Activated naive CD4-positive, alpha-beta T cell (primary cell): Measurements from ENCODE around the gene CALR.
A peak's percentile ranks its signal among the peaks of the same experiment; 100 is the strongest.
"Not testable (repeated sequence)": the region's sequence is repeated elsewhere in the genome, so short reads cannot be mapped to it uniquely, and the experiment has no call there.

Experiments
- DNase-seq, 4 experiments: peaks; one replicate each; lab custom pipeline; 2025; lab: John Stamatoyannopoulos, UW

The CALR gene

GRCh38 chr19:12933287-12934072, 4.9 kb upstream of the CALR start, which contains the start of gene FARSA:
FARSA (minus strand) TSS chr19:12933711; CDS start chr19:12933696, 15 bp downstream.
- DNase-seq: peak; percentile 64 to 79 (median 70)

DNA sequence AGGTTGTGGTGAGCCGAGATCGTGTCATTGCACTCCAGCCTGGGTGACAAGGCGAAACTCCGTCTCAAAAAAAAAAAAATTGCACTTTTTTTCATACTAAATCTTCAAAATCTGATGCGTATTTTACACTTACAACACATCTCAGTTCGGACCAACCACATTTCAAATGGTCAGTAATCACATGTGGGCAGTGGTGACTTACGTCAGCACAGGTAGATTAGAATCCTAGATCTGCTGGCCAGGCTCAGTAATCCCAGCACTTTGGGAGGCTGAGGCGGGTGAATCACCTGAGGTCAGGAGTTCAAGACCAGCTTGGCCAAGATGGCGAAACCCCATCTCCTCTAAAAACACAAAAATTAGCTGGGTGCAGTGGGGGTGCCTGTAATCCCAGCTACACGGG, 3.3 kb upstream of the CALR start:
- DNase-seq: no peak

GRCh38 chr19:12936582-12936981, 1.8 kb upstream of the CALR start:
- no peak for DNase-seq

GRCh38 chr19:12937093-12937926, 1.1 kb upstream of the CALR start:
- DNase-seq: no peak

DNA sequence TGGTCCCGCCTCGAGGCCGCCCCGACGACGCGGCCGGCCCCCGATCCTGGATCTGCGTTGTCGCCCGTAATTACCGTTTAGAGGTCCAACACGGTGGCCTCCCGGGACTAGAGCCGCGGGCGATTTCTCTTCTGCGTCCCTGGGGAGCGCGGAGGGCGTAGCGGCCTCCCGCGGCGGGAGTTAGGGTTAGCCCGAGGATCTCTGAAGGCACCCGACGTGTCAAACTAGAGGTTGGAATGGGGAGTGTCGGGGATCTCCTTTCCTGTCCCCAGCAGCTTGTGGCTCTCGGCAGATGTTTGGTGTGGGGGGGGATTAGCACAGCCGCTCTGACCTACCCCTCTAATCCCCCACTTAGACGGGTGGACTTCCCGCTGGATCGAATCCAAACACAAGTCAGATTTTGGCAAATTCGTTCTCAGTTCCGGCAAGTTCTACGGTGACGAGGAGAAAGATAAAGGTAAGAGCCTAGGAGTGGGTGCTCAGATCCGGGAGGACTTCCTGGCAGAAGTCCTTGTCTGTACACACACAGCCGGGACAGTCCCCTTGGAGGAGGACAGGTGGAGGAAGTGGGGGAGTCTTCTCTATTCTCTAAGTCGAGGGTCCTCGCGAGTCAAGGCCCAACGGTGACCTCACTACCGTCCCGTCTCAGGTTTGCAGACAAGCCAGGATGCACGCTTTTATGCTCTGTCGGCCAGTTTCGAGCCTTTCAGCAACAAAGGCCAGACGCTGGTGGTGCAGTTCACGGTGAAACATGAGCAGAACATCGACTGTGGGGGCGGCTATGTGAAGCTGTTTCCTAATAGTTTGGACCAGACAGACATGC, 581 bp downstream of the CALR start:
- DNase-seq: peak in 1 of 4 experiments; percentile 45

DNA sequence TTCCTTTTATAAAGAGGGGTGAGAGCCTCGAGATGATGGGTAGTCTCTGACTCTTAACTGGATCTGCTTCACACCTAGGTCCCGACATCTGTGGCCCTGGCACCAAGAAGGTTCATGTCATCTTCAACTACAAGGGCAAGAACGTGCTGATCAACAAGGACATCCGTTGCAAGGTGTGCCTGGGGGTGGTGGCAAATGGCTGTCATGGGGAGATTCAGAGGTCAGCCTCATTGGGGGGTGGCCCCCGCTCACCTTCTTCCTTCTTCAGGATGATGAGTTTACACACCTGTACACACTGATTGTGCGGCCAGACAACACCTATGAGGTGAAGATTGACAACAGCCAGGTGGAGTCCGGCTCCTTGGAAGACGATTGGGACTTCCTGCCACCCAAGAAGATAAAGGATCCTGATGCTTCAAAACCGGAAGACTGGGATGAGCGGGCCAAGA, 1.6 kb downstream of the CALR start:
- no peak for DNase-seq

DNA sequence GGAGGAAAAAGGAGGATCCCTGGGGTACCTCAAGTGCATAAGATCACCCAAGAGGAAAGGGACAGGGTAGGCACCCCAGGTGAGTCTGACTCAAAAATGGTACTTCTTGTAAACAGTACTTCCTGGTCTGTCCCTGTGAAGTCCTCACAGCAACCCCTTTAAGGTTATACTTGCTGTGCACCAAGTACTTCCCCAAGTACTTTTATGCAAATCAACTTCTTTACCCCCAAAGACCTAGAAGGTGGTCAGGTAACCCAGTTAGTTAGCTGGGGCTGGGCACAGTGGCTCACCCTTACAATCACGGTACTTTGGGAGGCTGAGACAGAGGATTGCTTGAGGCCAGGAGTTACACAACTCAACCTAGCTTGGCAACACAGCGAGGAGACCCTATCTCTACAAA, 2.5 kb downstream of the CALR start:
- DNase-seq: no peak

DNA sequence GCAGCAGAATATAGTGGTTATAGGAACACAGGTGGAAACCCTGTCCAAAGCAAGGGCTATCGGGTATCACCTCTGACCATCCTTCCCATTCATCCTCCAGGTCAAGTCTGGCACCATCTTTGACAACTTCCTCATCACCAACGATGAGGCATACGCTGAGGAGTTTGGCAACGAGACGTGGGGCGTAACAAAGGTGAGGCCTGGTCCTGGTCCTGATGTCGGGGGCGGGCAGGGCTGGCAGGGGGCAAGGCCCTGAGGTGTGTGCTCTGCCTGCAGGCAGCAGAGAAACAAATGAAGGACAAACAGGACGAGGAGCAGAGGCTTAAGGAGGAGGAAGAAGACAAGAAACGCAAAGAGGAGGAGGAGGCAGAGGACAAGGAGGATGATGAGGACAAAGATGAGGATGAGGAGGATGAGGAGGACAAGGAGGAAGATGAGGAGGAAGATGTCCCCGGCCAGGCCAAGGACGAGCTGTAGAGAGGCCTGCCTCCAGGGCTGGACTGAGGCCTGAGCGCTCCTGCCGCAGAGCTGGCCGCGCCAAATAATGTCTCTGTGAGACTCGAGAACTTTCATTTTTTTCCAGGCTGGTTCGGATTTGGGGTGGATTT, 5.1 kb downstream of the CALR start:
- DNase-seq: no peak

- DNase-seq: no peak
Observed at GRCh38 chr19:12944104-12944674, 5.8 kb downstream of the CALR start.

- DNase-seq: peak; percentile 94 to 97 (median 96)
Observed at GRCh38 chr19:12945479-12946091, 7.2 kb downstream of the CALR start, which contains the start of gene RAD23A. RAD23A (plus strand) TSS chr19:12945862; CDS start chr19:12945949, 87 bp downstream.

- peak in 3 of 4 experiments; percentile 42 to 56 (median 50) for DNase-seq
Observed at GRCh38 chr19:12946092-12946721, 7.8 kb downstream of the CALR start.

- DNase-seq: no peak
Observed at GRCh38 chr19:12946731-12947496, 8.5 kb downstream of the CALR start.

GRCh38 chr19:12947702-12948611, 9.5 kb downstream of the CALR start:
- DNase-seq: no peak

DNA sequence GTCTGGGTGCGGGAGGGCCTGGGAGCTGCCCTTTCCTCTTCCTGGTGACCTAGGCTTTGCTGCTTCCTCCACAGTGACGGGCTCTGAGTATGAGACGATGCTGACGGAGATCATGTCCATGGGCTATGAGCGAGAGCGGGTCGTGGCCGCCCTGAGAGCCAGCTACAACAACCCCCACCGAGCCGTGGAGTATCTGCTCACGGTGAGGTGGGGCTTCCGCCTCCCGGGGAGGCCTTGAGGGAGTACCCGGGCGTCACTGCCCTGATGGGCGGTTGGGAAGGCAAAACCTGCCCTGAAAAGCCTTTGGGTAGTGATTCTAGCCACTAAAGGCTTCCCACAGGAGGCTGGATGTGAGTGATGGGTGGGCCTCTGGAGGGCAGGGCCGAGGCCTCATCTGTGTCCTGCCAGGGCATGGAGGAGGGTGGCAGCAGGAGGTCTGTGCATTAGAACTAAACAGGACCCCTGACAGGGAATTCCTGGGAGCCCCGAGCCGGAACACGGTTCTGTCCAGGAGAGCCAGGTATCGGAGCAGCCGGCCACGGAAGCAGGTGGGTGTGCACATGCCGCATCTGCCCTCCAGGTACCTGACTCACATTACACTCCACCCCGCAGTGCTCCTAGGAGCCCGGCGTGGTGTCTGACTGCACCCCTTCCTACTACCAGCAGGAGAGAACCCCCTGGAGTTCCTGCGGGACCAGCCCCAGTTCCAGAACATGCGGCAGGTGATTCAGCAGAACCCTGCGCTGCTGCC, 10.4 kb downstream of the CALR start:
- no peak for DNase-seq

- DNase-seq: no peak
Observed at GRCh38 chr19:12949363-12950283, 11.2 kb downstream of the CALR start.

- not testable (repeated sequence) for DNase-seq
Observed at GRCh38 chr19:12952050-12952449, 13.6 kb downstream of the CALR start.
